ENCODE measurements around the gene NUP98. TPM values are rescaled to one million over a fixed set of nuclear protein-coding genes. Genes with fewer than 3 reads are reported as not detected.

Gene NUP98
- polyA plus RNA-seq, 3 donors: 19.6 to 76.2 (median 28.5) TPM

GRCh38 chr11:3799143-3799542 is 1.8 kb upstream of the NUP98 start:
- Mint-ChIP-seq H3K9me3 (no peaks in the 10 kb centered on the region), H3K4me3 (no peak overlapping the region), H3K27ac (peak overlapping the region in 5 of 7 donors; percentile 14 to 99 (median 60)), H3K4me1 (peaks cover 25% of the 10 kb centered on the region), H3K27me3 (ENCODE audit: low read depth in 3 of 3) (peaks cover 0 to 3% (median 0%) of the 10 kb centered on the region in 3 donors), H3K36me3 (peaks cover under 1 to 5% of the 10 kb centered on the region in 2 donors)
- Histone ChIP-seq H3K4me2 (replicated peaks; ENCODE audit: extremely low read depth, low read length, poor library complexity, severe bottlenecking) (no peak overlapping the region), H3K9me3 (replicated peaks in 1 of 2; ENCODE audit: control insufficient read depth in 1 of 2, insufficient read depth in 1 of 2, low read length in 2 of 2) (no peaks in the 10 kb centered on the region), H3K27me3 (ENCODE audit: control insufficient read depth in 2 of 2, insufficient read depth in 2 of 2, low read length in 2 of 2) (no peaks in the 10 kb centered on the region), H4K20me1 (ENCODE audit: insufficient read depth, low read length) (peaks cover 15% of the 10 kb centered on the region), H3K4me3 (replicated peaks in 1 of 3; ENCODE audit: low read depth in 2 of 3, low read length in 3 of 3) (no peak overlapping the region), H3K27ac (ENCODE audit: low read depth in 1 of 2, low read length in 2 of 2) (no peak overlapping the region), H3K9ac (ENCODE audit: insufficient read depth, low read length, poor library complexity, severe bottlenecking) (no peak overlapping the region), H3K79me2 (ENCODE audit: insufficient read depth, low read length) (peaks cover 32% of the 10 kb centered on the region), H3K36me3 (replicated peaks in 1 of 2; ENCODE audit: control insufficient read depth in 1 of 2, insufficient read depth in 2 of 2, low read length in 2 of 2) (peaks cover under 1 to 7% of the 10 kb centered on the region in 2 donors), H2AFZ (ENCODE audit: insufficient read depth, low read depth, low read length, poor library complexity, severe bottlenecking) (no peak overlapping the region), H3K4me1 (ENCODE audit: control insufficient read depth in 1 of 2, insufficient read depth in 2 of 2, low read length in 2 of 2) (peaks cover 19 to 27% of the 10 kb centered on the region in 2 donors)
- 100% methylated on average over 5 of the region's 9 CpGs for WGBS (ENCODE audit: insufficient coverage)
- DNase-seq: no peak
- intact Hi-C loops (cut with micrococcal nuclease): loop anchor here in 1 of 2 donors (5.0 kb wide), 1 partner anchor 38 kb away; no protein-coding TSS in a partner anchor
- no peak for TF ChIP-seq CTCF (IDR thresholded peaks at IDR 0.05)

- Histone ChIP-seq H3K9ac (ENCODE audit: insufficient read depth, low read length, poor library complexity, severe bottlenecking) (peak overlapping the region; percentile 98), H3K36me3 (replicated peaks in 1 of 2; ENCODE audit: control insufficient read depth in 1 of 2, insufficient read depth in 2 of 2, low read length in 2 of 2) (peaks cover 16 to 30% of the 10 kb centered on the region in 2 donors), H3K27ac (ENCODE audit: low read depth in 1 of 2, low read length in 2 of 2) (peak overlapping the region; percentile 87 to 99), H3K9me3 (replicated peaks in 1 of 2; ENCODE audit: control insufficient read depth in 1 of 2, insufficient read depth in 1 of 2, low read length in 2 of 2) (no peaks in the 10 kb centered on the region), H2AFZ (ENCODE audit: insufficient read depth, low read depth, low read length, poor library complexity, severe bottlenecking) (peak overlapping the region; percentile 37), H3K4me3 (replicated peaks in 1 of 3; ENCODE audit: low read depth in 2 of 3, low read length in 3 of 3) (peak overlapping the region; percentile 91 to 93 (median 91)), H3K4me1 (ENCODE audit: control insufficient read depth in 1 of 2, insufficient read depth in 2 of 2, low read length in 2 of 2) (peaks cover 19 to 27% of the 10 kb centered on the region in 2 donors), H3K27me3 (ENCODE audit: control insufficient read depth in 2 of 2, insufficient read depth in 2 of 2, low read length in 2 of 2) (no peaks in the 10 kb centered on the region), H4K20me1 (ENCODE audit: insufficient read depth, low read length) (peaks cover 38% of the 10 kb centered on the region), H3K4me2 (replicated peaks; ENCODE audit: extremely low read depth, low read length, poor library complexity, severe bottlenecking) (peak overlapping the region; percentile 84), H3K79me2 (ENCODE audit: insufficient read depth, low read length) (peaks cover 55% of the 10 kb centered on the region)
- H3K36me3 Mint-ChIP-seq: peaks cover 14 to 26% of the 10 kb centered on the region in 2 donors
- peak overlapping the region; percentile 95 to 99 (median 99) for H3K27ac Mint-ChIP-seq
- under 1% methylated on average over 26 of the region's 26 CpGs for WGBS (ENCODE audit: insufficient coverage)
- peaks cover 0 to 1% (median 0%) of the 10 kb centered on the region in 3 donors for H3K27me3 Mint-ChIP-seq (ENCODE audit: low read depth in 3 of 3)
- intact Hi-C loops (cut with micrococcal nuclease): loop anchor here (1.0 to 5.0 kb wide), 2 partner anchors 40 to 42 kb away; no protein-coding TSS in a partner anchor
- no peaks in the 10 kb centered on the region for H3K9me3 Mint-ChIP-seq
- H3K4me1 Mint-ChIP-seq: peaks cover 25% of the 10 kb centered on the region
- peak overlapping the region; percentile 89 to 95 for H3K4me3 Mint-ChIP-seq
- TF ChIP-seq CTCF (IDR thresholded peaks at IDR 0.05): no peak
- peak in 2 of 3 donors; percentile 25 to 57 for DNase-seq
Observed at GRCh38 chr11:3796801-3797328, 489 bp downstream of the NUP98 start.

Measured in CD14-positive monocyte (primary cell).